Nephron (organoid): ENCODE measurements around the gene MYOZ3.
A peak's percentile ranks its signal among the peaks of the same experiment; 100 is the strongest.

Source experiments
- H3K27ac Mint-ChIP-seq, 3 experiments: 2 replicates each; pipeline ENCODE4 v1.8.0; 2020; ENCODE audit warnings: mixed read lengths in 3 of 3, mild to moderate bottlenecking in 2 of 3, moderate library complexity in 1 of 3
- H3K27me3 Mint-ChIP-seq: 2 replicates; pipeline ENCODE4 v1.8.0; 2021; ENCODE audit warnings: low read depth, mild to moderate bottlenecking, moderate library complexity, mixed read lengths
- H3K36me3 Mint-ChIP-seq: 2 replicates; pipeline ENCODE4 v1.8.0; 2020; ENCODE audit warnings: low read depth, mixed read lengths
- H3K4me1 Mint-ChIP-seq: 2 replicates; pipeline ENCODE4 v1.8.0; 2020; ENCODE audit warnings: mixed read lengths
- H3K4me3 Mint-ChIP-seq, 3 experiments: 2 replicates each; pipeline ENCODE4 v1.8.0; 2020; ENCODE audit warnings: mild to moderate bottlenecking in 3 of 3, mixed read lengths in 3 of 3, moderate library complexity in 2 of 3
- H3K9me3 Mint-ChIP-seq: 2 replicates; pipeline ENCODE4 v1.8.0; 2020; ENCODE audit warnings: mixed read lengths
- TF ChIP-seq, protein P1 (sequence below), 3 experiments: fragments of 200-600 bp; sonication (generic); IDR thresholded peaks; one replicate each; pipeline ENCODE4 v1.5.0; 2021; ENCODE audit warnings: antibody characterized with exemption in 3 of 3; ENCODE audit not compliant: unreplicated experiment in 3 of 3

MYOZ3 gene

GRCh38 chr5:150670948-150671310, 9.9 kb downstream of the MYOZ3 start:
- H3K27me3 Mint-ChIP-seq = peaks cover 8% of the 10 kb centered on the region
- no peaks in the 10 kb centered on the region for H3K36me3 Mint-ChIP-seq
- no peaks in the 10 kb centered on the region for H3K9me3 Mint-ChIP-seq
- TF ChIP-seq, protein P1, sequence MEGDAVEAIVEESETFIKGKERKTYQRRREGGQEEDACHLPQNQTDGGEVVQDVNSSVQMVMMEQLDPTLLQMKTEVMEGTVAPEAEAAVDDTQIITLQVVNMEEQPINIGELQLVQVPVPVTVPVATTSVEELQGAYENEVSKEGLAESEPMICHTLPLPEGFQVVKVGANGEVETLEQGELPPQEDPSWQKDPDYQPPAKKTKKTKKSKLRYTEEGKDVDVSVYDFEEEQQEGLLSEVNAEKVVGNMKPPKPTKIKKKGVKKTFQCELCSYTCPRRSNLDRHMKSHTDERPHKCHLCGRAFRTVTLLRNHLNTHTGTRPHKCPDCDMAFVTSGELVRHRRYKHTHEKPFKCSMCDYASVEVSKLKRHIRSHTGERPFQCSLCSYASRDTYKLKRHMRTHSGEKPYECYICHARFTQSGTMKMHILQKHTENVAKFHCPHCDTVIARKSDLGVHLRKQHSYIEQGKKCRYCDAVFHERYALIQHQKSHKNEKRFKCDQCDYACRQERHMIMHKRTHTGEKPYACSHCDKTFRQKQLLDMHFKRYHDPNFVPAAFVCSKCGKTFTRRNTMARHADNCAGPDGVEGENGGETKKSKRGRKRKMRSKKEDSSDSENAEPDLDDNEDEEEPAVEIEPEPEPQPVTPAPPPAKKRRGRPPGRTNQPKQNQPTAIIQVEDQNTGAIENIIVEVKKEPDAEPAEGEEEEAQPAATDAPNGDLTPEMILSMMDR (IDR thresholded peaks at IDR 0.05; ENCODE audit: unreplicated experiment in 3 of 3) = no peak
- peak overlapping the region; percentile 78 to 89 (median 86) for H3K4me3 Mint-ChIP-seq
- peaks cover 31% of the 10 kb centered on the region for H3K4me1 Mint-ChIP-seq
- peak overlapping the region in 2 of 3 experiments; percentile 72 to 77 for H3K27ac Mint-ChIP-seq

DNA sequence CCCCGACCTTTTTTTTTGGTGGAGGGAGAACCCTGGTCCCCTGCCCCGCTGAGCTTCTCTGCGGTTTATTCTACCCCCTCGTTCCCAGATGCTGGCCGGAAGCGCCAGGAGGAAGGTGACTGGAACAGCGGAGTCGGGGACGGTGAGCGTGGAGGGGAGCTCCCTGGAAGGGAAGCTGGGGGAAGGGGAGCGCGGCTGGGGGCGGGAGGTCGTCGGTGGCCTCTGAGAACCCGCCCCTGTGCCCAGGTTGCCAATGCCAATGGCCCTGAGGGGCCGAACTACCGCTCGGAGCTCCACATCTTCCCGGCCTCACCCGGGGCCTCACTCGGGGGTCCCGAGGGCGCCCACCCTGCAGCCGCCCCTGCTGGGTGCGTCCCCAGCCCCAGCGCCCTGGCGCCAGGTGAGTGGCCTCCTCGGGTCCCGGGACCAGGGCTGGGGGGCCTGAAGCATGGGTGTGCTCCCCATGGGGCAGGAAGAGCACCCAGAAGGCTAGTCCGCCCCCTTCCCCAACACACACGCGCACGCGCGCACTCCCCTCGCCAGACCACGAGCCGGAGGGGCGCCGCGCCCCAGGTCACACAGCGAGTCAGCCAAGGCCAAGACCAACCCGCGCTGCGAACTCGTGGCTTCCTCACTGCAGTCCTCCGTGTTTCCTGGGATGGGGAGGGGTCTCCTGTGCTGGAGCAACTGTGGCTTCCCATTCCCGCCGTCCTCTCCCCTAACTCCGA, 10.6 kb downstream of the MYOZ3 start:
- peak overlapping the region; percentile 50 to 96 (median 81) for H3K27ac Mint-ChIP-seq
- H3K4me1 Mint-ChIP-seq = peaks cover 31% of the 10 kb centered on the region
- H3K9me3 Mint-ChIP-seq = no peaks in the 10 kb centered on the region
- H3K36me3 Mint-ChIP-seq = no peaks in the 10 kb centered on the region
- H3K27me3 Mint-ChIP-seq = peaks cover 8% of the 10 kb centered on the region
- peak overlapping the region; percentile 85 to 89 (median 89) for H3K4me3 Mint-ChIP-seq
- TF ChIP-seq, protein P1 (IDR thresholded peaks at IDR 0.05; ENCODE audit: unreplicated experiment in 3 of 3) = no peak

DNA sequence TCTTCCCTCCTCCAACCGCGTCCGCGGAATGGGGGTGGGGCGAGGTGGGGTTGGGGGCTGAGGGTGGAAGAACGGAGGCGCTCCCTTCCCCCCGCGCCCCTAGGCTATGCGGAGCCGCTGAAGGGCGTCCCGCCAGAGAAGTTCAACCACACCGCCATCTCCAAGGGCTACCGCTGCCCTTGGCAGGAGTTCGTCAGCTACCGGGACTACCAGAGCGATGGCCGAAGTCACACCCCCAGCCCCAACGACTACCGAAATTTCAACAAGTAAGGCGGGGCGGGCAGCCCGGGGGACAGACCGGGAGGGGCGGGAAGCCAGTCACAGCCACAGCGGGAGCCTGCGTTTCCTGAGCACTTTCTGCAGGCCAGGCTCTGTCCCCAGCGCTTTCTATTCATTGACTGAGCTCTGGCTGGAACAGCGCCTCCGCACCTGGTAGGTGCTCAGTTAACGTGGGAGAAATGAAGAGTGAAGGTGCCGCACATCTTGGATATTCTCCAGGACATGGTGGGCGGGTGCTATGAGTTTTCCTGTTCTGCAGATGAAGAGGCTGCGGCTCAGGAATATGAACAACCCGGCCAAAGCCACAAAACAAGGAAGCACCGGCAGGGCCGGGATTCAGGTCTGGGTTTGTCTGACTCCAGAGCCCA, 11.3 kb downstream of the MYOZ3 start:
- Mint-ChIP-seq H3K27ac (peak overlapping the region; percentile 50 to 96 (median 81)), H3K27me3 (peaks cover 8% of the 10 kb centered on the region), H3K9me3 (no peaks in the 10 kb centered on the region), H3K36me3 (peaks cover 2% of the 10 kb centered on the region), H3K4me3 (peak overlapping the region; percentile 85 to 89 (median 88)), H3K4me1 (peaks cover 31% of the 10 kb centered on the region)
- TF ChIP-seq, protein P1 (IDR thresholded peaks at IDR 0.05; ENCODE audit: unreplicated experiment in 3 of 3) = no peak

- peaks cover 31% of the 10 kb centered on the region for H3K4me1 Mint-ChIP-seq
- TF ChIP-seq, protein P1 (IDR thresholded peaks at IDR 0.05; ENCODE audit: unreplicated experiment in 3 of 3) = no peak
- peak overlapping the region; percentile 50 to 96 (median 81) for H3K27ac Mint-ChIP-seq
- peak overlapping the region; percentile 85 to 89 (median 88) for H3K4me3 Mint-ChIP-seq
- no peaks in the 10 kb centered on the region for H3K9me3 Mint-ChIP-seq
- H3K36me3 Mint-ChIP-seq = peaks cover 4% of the 10 kb centered on the region
- H3K27me3 Mint-ChIP-seq = peaks cover 10% of the 10 kb centered on the region
Observed at GRCh38 chr5:150672884-150673275, 11.8 kb downstream of the MYOZ3 start.

DNA sequence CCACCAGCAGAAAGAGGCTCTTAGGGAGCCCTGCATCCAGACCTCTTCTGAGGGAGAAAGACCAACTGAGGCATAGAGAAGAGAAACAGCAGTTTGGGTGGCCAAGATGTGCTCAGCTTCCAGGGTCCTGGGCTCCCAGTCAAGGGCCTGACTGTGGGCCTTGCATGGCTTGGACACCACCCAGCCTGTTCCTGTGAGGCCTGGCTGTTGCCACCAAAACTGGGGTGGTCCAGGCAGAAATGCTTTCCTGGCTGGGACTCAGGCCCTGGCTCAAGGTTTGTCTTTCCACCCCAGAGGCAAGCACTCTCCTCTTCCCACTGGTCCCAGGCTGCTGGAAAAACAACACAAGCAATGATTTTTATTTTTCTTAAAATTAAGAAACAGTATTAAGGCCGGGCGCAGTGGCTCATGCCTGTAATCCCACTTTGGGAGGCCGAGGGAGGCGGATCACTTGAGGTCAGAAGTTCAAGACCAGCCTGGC, 13.3 kb downstream of the MYOZ3 start:
- Mint-ChIP-seq H3K27me3 (peaks cover 11% of the 10 kb centered on the region), H3K36me3 (peaks cover 4% of the 10 kb centered on the region), H3K4me3 (peak overlapping the region in 2 of 3 experiments; percentile 53 to 88), H3K27ac (peak overlapping the region; percentile 79 to 96 (median 96)), H3K4me1 (peaks cover 31% of the 10 kb centered on the region), H3K9me3 (no peaks in the 10 kb centered on the region)
- TF ChIP-seq, protein P1 (IDR thresholded peaks at IDR 0.05; ENCODE audit: unreplicated experiment in 3 of 3) = no peak
